T-cell (primary cell): Measurements from ENCODE around the gene DPY30. TPM values are rescaled to one million over a fixed set of nuclear protein-coding genes. Genes with fewer than 3 reads are reported as not detected.
"Not testable (repeated sequence)": the region's sequence is repeated elsewhere in the genome, so short reads cannot be mapped to it uniquely, and the experiment has no call there.

Source experiments
- ATAC-seq, 4 experiments: fragments of 200-7000 bp in 3 of 4; fragments of 150-1000 bp in 1 of 4; cut with Tn5 transposase; replicated peaks in 1 of 4; 1 replicate in 3 of 4; 2 replicates in 1 of 4; pipeline ENCODE4 v1.10.0; 2021; ENCODE audit warnings: moderate library complexity in 3 of 4, mild to moderate bottlenecking in 2 of 4, moderate number of reproducible peaks in 1 of 4
- CTCF ChIA-PET, 2 donors: fragments of 300-600 bp; sonication (Branson Sonifier 250); formaldehyde crosslinking; loops; one replicate each; lab custom pipeline; 2022; ENCODE audit warnings: antibody characterized with exemption in 2 of 2; lab: Charles Lee
- POLR2A ChIA-PET, 2 donors: fragments of 300-600 bp; sonication (Branson Sonifier 250); formaldehyde crosslinking; loops; one replicate each; lab custom pipeline; 2022; ENCODE audit warnings: antibody characterized with exemption in 2 of 2; lab: Charles Lee
- DNase-seq, 35 experiments: peaks; one replicate each; pipeline versions ENCODE4 v3.0.0 to v3.0.0-alpha.2; 2013 to 2023
- H3K27ac ChIP-seq: one replicate; pipeline ENCODE4 v1.5.1; 2013; ENCODE audit warnings: low read length
- H3K27me3 ChIP-seq, 2 experiments: replicated peaks in 1 of 2; 1 replicate in 1 of 2; 2 replicates in 1 of 2; pipeline versions ENCODE4 v1.6.1 to v1.7.0; 2013; ENCODE audit warnings: low read length in 1 of 2, mixed read lengths in 1 of 2; ENCODE audit not compliant: control insufficient read depth in 2 of 2, insufficient read depth in 2 of 2; ENCODE audit errors: extremely low read depth in 1 of 2
- H3K36me3 ChIP-seq, 2 donors: 1 replicate in 1 of 2; 2 replicates in 1 of 2; pipeline versions ENCODE4 v1.6.1 to v1.7.0; 2013; ENCODE audit warnings: low read length in 1 of 2; ENCODE audit not compliant: control insufficient read depth in 2 of 2, insufficient read depth in 1 of 2; ENCODE audit errors: extremely low read depth in 1 of 2
- H3K4me1 ChIP-seq, 2 experiments: 1 replicate in 1 of 2; 2 replicates in 1 of 2; pipeline versions ENCODE4 v1.6.1 to v1.7.0; 2013; ENCODE audit warnings: low read length in 2 of 2, mixed read lengths in 1 of 2; ENCODE audit not compliant: insufficient read depth in 2 of 2, control insufficient read depth in 1 of 2; ENCODE audit errors: extremely low read depth in 1 of 2
- H3K4me3 ChIP-seq, 2 donors: 1 replicate in 1 of 2; 2 replicates in 1 of 2; pipeline versions ENCODE4 v1.5.1 to v1.7.0; 2013; ENCODE audit warnings: mild to moderate bottlenecking in 2 of 2, low read length in 1 of 2, moderate library complexity in 1 of 2; ENCODE audit not compliant: control insufficient read depth in 1 of 2; ENCODE audit errors: extremely low read depth in 1 of 2
- H3K9me3 ChIP-seq: 2 replicates; pipeline ENCODE4 v1.7.0; 2013
- H3K27ac Mint-ChIP-seq, 2 donors: one replicate each; pipeline ENCODE4 v1.8.0; 2020 to 2021; ENCODE audit warnings: mild to moderate bottlenecking in 2 of 2, mixed read lengths in 2 of 2
- H3K27me3 Mint-ChIP-seq, 2 donors: one replicate each; pipeline ENCODE4 v1.8.0; 2021 to 2022; ENCODE audit warnings: mixed read lengths in 2 of 2
- H3K36me3 Mint-ChIP-seq: one replicate; pipeline ENCODE4 v1.8.0; 2021; ENCODE audit warnings: mixed read lengths
- H3K4me1 Mint-ChIP-seq, 3 donors: one replicate each; pipeline ENCODE4 v1.8.0; 2020 to 2022; ENCODE audit warnings: mixed read lengths in 3 of 3, mild to moderate bottlenecking in 1 of 3
- H3K4me3 Mint-ChIP-seq, 3 donors: one replicate each; pipeline ENCODE4 v1.8.0; 2020 to 2022; ENCODE audit warnings: mild to moderate bottlenecking in 3 of 3, mixed read lengths in 3 of 3, moderate library complexity in 3 of 3
- H3K9me3 Mint-ChIP-seq, 3 donors: one replicate each; pipeline ENCODE4 v1.8.0; 2020 to 2022; ENCODE audit warnings: mixed read lengths in 3 of 3
- WGBS: methylation state at CpG from one replicate; pipeline ENCODE4 v1.1.5; 2013; ENCODE audit warnings: missing lambda C conversion rate; ENCODE audit not compliant: insufficient coverage; 5-methylcytosine and 5-hydroxymethylcytosine counted together
- total RNA-seq, 35 experiments: library from RNA in 6 of 35; stranded (reverse) in 6 of 35; fragments of 120-200 nt in 1 of 35; gene quantifications; one replicate each; pipeline versions ENCODE4 v1.2.1 to v1.2.4 and lab custom pipeline; 2013 to 2026

The DPY30 gene
- total RNA-seq, 5 donors from 2014 or later (not counting 1 experiment from before 2014, with no cell fraction given) = 30.3 to 54.1 (median 45.6) TPM

DNA sequence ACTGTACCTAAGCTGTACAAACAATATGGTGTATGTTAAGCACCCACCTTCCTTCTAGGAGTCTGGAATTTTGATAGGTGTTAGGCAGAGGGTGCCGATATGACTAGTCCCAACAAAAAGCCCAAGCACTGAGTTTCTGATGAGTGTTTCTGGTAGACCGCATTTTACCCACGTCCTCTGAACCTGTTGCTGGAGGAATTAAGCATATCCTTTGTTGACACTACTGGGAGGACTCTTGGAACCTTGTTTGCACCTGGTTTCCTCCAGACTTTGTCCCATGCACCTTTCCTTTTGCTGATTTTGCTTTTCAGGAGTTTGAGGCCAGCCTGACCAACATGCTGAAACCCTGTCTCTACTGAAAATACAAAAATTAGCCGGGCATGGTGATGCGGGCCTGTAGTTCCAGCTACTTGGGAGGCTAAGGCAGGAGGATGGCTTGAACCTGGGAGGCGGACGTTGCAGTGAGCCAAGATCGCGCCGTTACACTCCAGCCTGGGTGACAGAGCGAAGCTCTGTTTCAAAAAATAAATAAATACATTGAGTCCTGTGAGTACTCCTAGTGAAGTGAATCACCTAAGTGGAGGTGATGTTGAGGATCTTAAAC lies 12.3 kb upstream of the DPY30 start:
- Mint-ChIP-seq H3K4me3 (no peak overlapping the region), H3K4me1 (no peaks in the 10 kb centered on the region), H3K27me3 (no peaks in the 10 kb centered on the region), H3K27ac (no peak overlapping the region), H3K9me3 (no peaks in the 10 kb centered on the region), H3K36me3 (no peaks in the 10 kb centered on the region)
- H3K36me3 ChIP-seq = no peaks in the 10 kb centered on the region
- no peak overlapping the region for H3K4me3 ChIP-seq
- DNase-seq (no peak), ATAC-seq (no peak)
- H3K27ac ChIP-seq = no peak overlapping the region
- no peaks in the 10 kb centered on the region for H3K27me3 ChIP-seq
- H3K9me3 ChIP-seq = no peaks in the 10 kb centered on the region
- ChIA-PET CTCF (interaction anchor here in 1 of 2 donors (0.6 kb wide), 1 partner anchor 121 kb away, joined by 3 read pairs; no protein-coding TSS in a partner anchor), POLR2A (interaction anchor here (0.6 kb wide), 2 partner anchors 126 to 246 kb away, joined by 3 to 6 read pairs; no protein-coding TSS in a partner anchor)
- H3K4me1 ChIP-seq = no peaks in the 10 kb centered on the region
- WGBS = 93% methylated on average over 3 of the region's 11 CpGs

DNA sequence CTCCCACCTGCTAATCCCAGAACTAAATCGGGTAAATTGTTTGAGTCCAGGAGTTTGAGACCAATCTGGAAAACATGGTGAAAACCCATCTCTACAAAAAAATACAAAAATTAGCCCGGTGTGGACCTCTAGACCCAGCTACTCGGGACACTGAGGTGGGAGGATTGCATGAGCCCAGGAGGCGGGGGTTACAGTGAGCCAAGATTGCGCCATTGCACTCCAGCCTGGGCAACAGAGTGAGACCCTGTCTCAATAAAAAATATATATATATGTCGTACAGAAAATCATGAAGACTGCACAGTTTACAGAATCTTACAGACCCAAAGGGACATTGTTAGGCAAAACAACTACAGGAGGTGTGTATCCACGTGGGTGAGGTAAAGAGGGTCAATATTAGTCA lies 4.0 kb upstream of the DPY30 start:
- DNase-seq (no peak), ATAC-seq (no peak)
- H3K4me1 ChIP-seq = peaks cover 4 to 7% of the 10 kb centered on the region in 2 experiments
- no peaks in the 10 kb centered on the region for H3K9me3 ChIP-seq
- ChIA-PET POLR2A (no interaction called here), CTCF (no interaction called here)
- H3K36me3 ChIP-seq = no peaks in the 10 kb centered on the region
- no peak overlapping the region for H3K4me3 ChIP-seq
- Mint-ChIP-seq H3K27ac (no peak overlapping the region), H3K36me3 (no peaks in the 10 kb centered on the region), H3K4me3 (no peak overlapping the region), H3K9me3 (no peaks in the 10 kb centered on the region), H3K4me1 (peaks cover 12 to 16% (median 16%) of the 10 kb centered on the region in 3 donors), H3K27me3 (no peaks in the 10 kb centered on the region)
- 100% methylated on average over 1 of the region's 7 CpGs for WGBS
- no peak overlapping the region for H3K27ac ChIP-seq
- H3K27me3 ChIP-seq = no peaks in the 10 kb centered on the region

DNA sequence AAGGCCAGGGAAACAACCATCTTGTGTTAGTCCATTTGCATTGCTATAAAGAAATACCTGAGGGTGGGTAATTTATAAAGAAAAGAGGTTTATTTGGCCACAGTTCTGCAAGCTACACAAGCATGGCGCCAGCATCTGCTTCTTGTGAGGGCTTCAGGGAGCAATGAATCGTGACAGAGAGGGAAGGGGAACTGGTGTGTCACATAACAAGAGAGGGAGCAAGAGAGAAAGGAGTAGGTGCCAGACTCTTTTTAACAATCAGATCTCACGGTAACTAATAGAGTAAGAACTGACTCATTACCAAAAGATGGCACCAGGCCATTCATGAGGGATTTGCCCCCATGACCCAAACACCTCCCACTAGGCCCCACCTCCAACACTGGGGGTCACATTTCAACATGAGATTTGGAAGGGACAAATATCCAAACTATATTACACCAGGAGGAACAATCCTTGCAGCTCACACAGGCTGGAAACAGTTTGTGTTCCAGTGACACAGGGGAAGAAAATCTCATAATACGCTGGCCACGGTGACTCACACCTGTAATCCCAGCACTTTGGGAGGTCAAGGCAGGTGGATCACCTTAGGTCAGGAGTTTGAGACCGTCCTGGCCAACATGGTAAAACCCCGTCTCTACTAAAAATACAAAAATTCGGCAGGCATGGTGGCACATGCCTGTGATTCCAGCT lies 5.3 kb downstream of the DPY30 start:
- H3K9me3 Mint-ChIP-seq, DNase-seq, H3K27me3 ChIP-seq, H3K27ac Mint-ChIP-seq, ATAC-seq, H3K27ac ChIP-seq, H3K27me3 Mint-ChIP-seq, H3K4me3 ChIP-seq, H3K9me3 ChIP-seq, CTCF ChIA-PET: not testable (repeated sequence)
- 93% methylated on average over 3 of the region's 8 CpGs for WGBS
- POLR2A ChIA-PET = interaction anchor here in 1 of 2 donors (0.7 kb wide), 1 partner anchor 11 kb away, joined by 4 read pairs; no protein-coding TSS in a partner anchor
- Mint-ChIP-seq H3K4me1 (peaks cover 30 to 43% (median 36%) of the 10 kb centered on the region in 3 donors), H3K36me3 (peaks cover 24% of the 10 kb centered on the region), H3K4me3 (peak overlapping the region in 1 of 3 donors; percentile 5)
- peaks cover 0 to 18% of the 10 kb centered on the region in 2 experiments for H3K4me1 ChIP-seq
- H3K36me3 ChIP-seq = peaks cover 5 to 15% of the 10 kb centered on the region in 2 donors

DNA sequence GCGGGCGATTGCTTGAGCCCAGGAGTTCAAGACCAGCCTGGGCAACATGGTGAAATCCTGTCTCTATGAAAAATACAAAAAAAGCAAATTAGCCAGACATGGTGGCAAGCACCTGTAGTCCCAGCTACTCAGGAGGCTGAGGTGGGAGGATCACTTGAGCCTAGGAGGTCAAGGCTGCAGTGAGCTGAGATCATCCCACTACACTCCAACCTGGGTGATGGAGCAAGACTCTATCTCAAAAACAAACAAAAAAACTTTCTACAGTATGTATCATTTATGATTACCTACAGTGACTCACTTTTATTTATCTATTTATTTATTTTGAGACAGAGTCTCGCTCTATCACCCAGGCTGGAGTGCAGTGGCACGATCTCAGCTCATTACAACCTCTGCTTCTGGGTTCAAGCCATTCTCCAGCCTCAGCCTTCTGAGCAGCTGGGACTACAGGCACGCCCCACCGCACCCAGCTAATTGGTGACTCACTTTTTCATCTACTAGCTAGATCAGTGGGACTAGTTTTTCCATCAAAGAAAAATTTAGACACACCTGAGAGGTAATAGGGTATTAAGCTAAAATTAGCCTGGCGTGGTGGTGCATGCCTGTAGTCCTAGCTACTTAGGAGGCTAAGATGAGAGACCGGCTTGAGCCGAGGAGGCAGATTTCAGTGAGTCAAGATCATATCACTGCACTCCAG lies 20.7 kb downstream of the DPY30 start:
- H3K27me3 ChIP-seq, H3K27me3 Mint-ChIP-seq, H3K27ac Mint-ChIP-seq, H3K4me3 ChIP-seq, H3K9me3 Mint-ChIP-seq, H3K9me3 ChIP-seq, DNase-seq, H3K4me3 Mint-ChIP-seq, POLR2A ChIA-PET, ATAC-seq, H3K4me1 Mint-ChIP-seq, H3K4me1 ChIP-seq, H3K27ac ChIP-seq: not testable (repeated sequence)
- H3K36me3 ChIP-seq = peaks cover 0 to 35% of the 10 kb centered on the region in 2 donors
- peaks cover 17% of the 10 kb centered on the region for H3K36me3 Mint-ChIP-seq
- 98% methylated on average over 6 of the region's 9 CpGs for WGBS
- CTCF ChIA-PET = interaction anchor here in 1 of 2 donors (0.6 kb wide), 1 partner anchor 1849 kb away, joined by 3 read pairs; no protein-coding TSS in a partner anchor

DNA sequence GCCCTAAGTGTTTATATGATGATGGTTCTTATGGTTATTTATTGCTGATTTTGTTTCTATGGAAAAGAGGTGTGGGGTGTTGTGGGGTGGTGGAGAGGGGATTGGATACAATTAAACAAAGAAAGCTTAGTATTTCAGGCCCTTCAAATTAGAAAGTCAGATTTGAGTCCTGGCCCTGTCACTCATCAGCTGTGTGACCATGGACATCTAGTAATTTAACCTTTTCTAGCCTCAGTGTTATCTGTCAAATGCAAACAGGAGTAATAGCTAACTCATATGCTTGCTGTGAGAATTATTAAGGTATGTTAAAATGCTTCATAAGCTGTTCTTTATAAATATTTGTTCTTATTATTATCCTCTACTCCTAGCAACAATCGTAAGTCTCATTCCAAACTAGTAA lies 26.7 kb downstream of the DPY30 start:
- ATAC-seq (no peak), DNase-seq (no peak)
- Mint-ChIP-seq H3K4me3 (peak overlapping the region in 1 of 3 donors; percentile 39), H3K27ac (peak overlapping the region; percentile 24 to 71), H3K4me1 (peaks cover 24 to 29% (median 26%) of the 10 kb centered on the region in 3 donors), H3K9me3 (no peaks in the 10 kb centered on the region), H3K27me3 (no peaks in the 10 kb centered on the region), H3K36me3 (peaks cover 8% of the 10 kb centered on the region)
- Histone ChIP-seq H3K27me3 (no peaks in the 10 kb centered on the region), H3K4me1 (peaks cover 7 to 19% of the 10 kb centered on the region in 2 experiments), H3K9me3 (no peaks in the 10 kb centered on the region), H3K27ac (no peak overlapping the region), H3K36me3 (peaks cover 0 to 6% of the 10 kb centered on the region in 2 donors), H3K4me3 (no peak overlapping the region)
- ChIA-PET POLR2A (interaction anchor here (0.6 to 0.9 kb wide), 3 partner anchors 21 to 153 kb away, joined by 3 to 12 read pairs (median 3); partner anchors contain the start of gene SLC30A6 (in 1 of the 2)), CTCF (interaction anchor here (0.6 to 1.0 kb wide), 2 partner anchors 15 to 27 kb away, joined by 3 read pairs; partner anchors contain the start of gene DPY30 (in 1 of the 2))
- no CpG with 5 or more reads among the region's 1 CpG for WGBS

DNA sequence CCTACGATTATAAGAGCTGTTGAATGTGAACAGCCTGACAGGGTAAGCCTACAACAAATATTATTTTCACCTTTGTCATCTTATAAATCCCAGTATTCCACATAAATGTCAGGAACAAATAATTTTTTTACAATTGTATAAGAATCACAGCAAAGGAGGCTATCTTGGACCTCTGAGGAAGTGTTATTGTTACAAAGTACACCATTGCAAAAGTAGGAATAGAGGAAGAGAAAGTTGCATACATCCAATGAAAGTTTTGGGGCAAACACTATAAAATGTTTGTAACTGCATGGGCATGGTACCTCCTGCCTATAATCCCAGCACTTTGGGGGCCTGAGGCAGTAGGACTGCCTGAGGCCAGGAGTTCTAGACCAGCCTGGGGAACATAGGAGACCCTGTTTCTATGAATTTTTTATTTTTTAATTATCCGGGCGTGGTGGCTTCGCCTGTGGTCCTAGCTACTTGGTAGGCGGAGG lies 28.1 kb downstream of the DPY30 start:
- Histone ChIP-seq H3K27me3 (no peaks in the 10 kb centered on the region), H3K27ac (peak overlapping the region; percentile 74), H3K4me1 (peaks cover 8 to 26% of the 10 kb centered on the region in 2 experiments), H3K36me3 (no peaks in the 10 kb centered on the region), H3K9me3 (no peaks in the 10 kb centered on the region), H3K4me3 (peak overlapping the region in 1 of 2 donors; percentile 79)
- peaks cover 6% of the 10 kb centered on the region for H3K36me3 Mint-ChIP-seq
- ChIA-PET CTCF (interaction anchor here in 1 of 2 donors (0.6 kb wide), 1 partner anchor 199 kb away, joined by 7 read pairs; no protein-coding TSS in a partner anchor), POLR2A (no interaction called here)
- H3K9me3 Mint-ChIP-seq = no peaks in the 10 kb centered on the region
- 94% methylated on average over 4 of the region's 5 CpGs for WGBS
- no peak for ATAC-seq
- H3K27ac Mint-ChIP-seq = peak overlapping the region; percentile 94 to 95
- H3K4me3 Mint-ChIP-seq = peak overlapping the region; percentile 83 to 90 (median 88)
- peaks cover 32 to 42% (median 37%) of the 10 kb centered on the region in 3 donors for H3K4me1 Mint-ChIP-seq
- no peak for DNase-seq
- H3K27me3 Mint-ChIP-seq = no peaks in the 10 kb centered on the region
